ENCODE measurements around the gene AHRR. TPM values are rescaled to one million over a fixed set of nuclear protein-coding genes. Genes with fewer than 3 reads are reported as not detected.

Gene AHRR
- total and polyA plus RNA-seq, 7 donors: under 0.01 to 1.8 (median 1.0) TPM; not detected in 1

- TF ChIP-seq CTCF (IDR thresholded peaks at IDR 0.05) (no peak), EP300 (IDR thresholded peaks at IDR 0.05) (no peak), POLR2AphosphoS5 (IDR thresholded peaks at IDR 0.05) (no peak), POLR2A (IDR thresholded peaks at IDR 0.05) (no peak)
- intact Hi-C loops (cut with DNase I): no loop called here
- Histone ChIP-seq H3K4me3 (no peak overlapping the region), H3K9me3 (peaks cover 0 to 6% (median 0%) of the 10 kb centered on the region in 4 donors), H3K27ac (no peak overlapping the region), H3K36me3 (no peaks in the 10 kb centered on the region), H3K27me3 (no peaks in the 10 kb centered on the region), H3K4me1 (no peaks in the 10 kb centered on the region)
- 83 to 84% methylated on average over 14 of the region's 14 CpGs for WGBS, 2 donors
- DNase-seq: no peak
These were observed 38.9 kb downstream of the AHRR start for GRCh38 chr5:360257-361027.

- no peak overlapping the region for H3K4me3 ChIP-seq
- no peaks in the 10 kb centered on the region for H3K4me1 ChIP-seq
- H3K27me3 ChIP-seq: no peaks in the 10 kb centered on the region
- no peaks in the 10 kb centered on the region for H3K36me3 ChIP-seq
- no peak for TF ChIP-seq POLR2AphosphoS5 (IDR thresholded peaks at IDR 0.05)
- TF ChIP-seq POLR2A (IDR thresholded peaks at IDR 0.05): no peak
- no peak for TF ChIP-seq EP300 (IDR thresholded peaks at IDR 0.05)
- TF ChIP-seq CTCF (IDR thresholded peaks at IDR 0.05): no peak
- H3K9me3 ChIP-seq: peaks cover 0 to 9% (median 0%) of the 10 kb centered on the region in 4 donors
- 64 to 81% methylated on average over 4 of the region's 4 CpGs for WGBS, 2 donors
- DNase-seq: no peak
- intact Hi-C loops (cut with DNase I): no loop called here
- H3K27ac ChIP-seq: no peak overlapping the region
These were observed 40.7 kb downstream of the AHRR start for GRCh38 chr5:362189-362588.

GRCh38 chr5:362978-363765 lies 41.7 kb downstream of the AHRR start:
- Histone ChIP-seq H3K4me3 (no peak overlapping the region), H3K27ac (no peak overlapping the region), H3K36me3 (no peaks in the 10 kb centered on the region), H3K27me3 (no peaks in the 10 kb centered on the region), H3K4me1 (no peaks in the 10 kb centered on the region), H3K9me3 (peaks cover 0 to 9% (median 0%) of the 10 kb centered on the region in 4 donors)
- no peak for TF ChIP-seq POLR2AphosphoS5 (IDR thresholded peaks at IDR 0.05)
- TF ChIP-seq CTCF (IDR thresholded peaks at IDR 0.05): no peak
- TF ChIP-seq EP300 (IDR thresholded peaks at IDR 0.05): no peak
- TF ChIP-seq POLR2A (IDR thresholded peaks at IDR 0.05): no peak
- no peak for DNase-seq
- intact Hi-C loops (cut with DNase I): no loop called here
- WGBS, 2 donors: 77 to 83% methylated on average over 3 of the region's 3 CpGs

- 87 to 95% methylated on average over 1 of the region's 1 CpG for WGBS, 2 donors
- no peaks in the 10 kb centered on the region for H3K27me3 ChIP-seq
- no peak for DNase-seq
These were observed 43.0 kb downstream of the AHRR start for GRCh38 chr5:364497-364896.

More at GRCh38 chr5:364497-364896, 43.0 kb downstream of the AHRR start:
- Histone ChIP-seq H3K27ac (no peak overlapping the region), H3K36me3 (no peaks in the 10 kb centered on the region), H3K4me1 (no peaks in the 10 kb centered on the region), H3K9me3 (peaks cover 0 to 9% (median 0%) of the 10 kb centered on the region in 4 donors), H3K4me3 (no peak overlapping the region)
- intact Hi-C loops (cut with DNase I): no loop called here
- TF ChIP-seq CTCF (IDR thresholded peaks at IDR 0.05): no peak
- TF ChIP-seq POLR2AphosphoS5 (IDR thresholded peaks at IDR 0.05): no peak
- TF ChIP-seq EP300 (IDR thresholded peaks at IDR 0.05): no peak
- TF ChIP-seq POLR2A (IDR thresholded peaks at IDR 0.05): no peak

Data from sigmoid colon (tissue), 7 donors.